Mesothelial cell of epicardium (in vitro differentiated cells): ENCODE measurements around the gene JARID2. TPM values are rescaled to one million over a fixed set of nuclear protein-coding genes. Genes with fewer than 3 reads are reported as not detected.

Experiments
- DNase-seq, 2 experiments: peaks; one replicate each; pipeline ENCODE4 v3.0.0; 2021; ENCODE audit warnings: low spot score in 2 of 2; ENCODE audit not compliant: unreplicated experiment in 2 of 2
- H3K27ac Mint-ChIP-seq: 2 replicates; pipeline ENCODE4 v1.8.0; 2021; ENCODE audit warnings: mixed read lengths
- H3K27me3 Mint-ChIP-seq: 2 replicates; pipeline ENCODE4 v1.8.0; 2021; ENCODE audit warnings: low read depth, mixed read lengths
- H3K36me3 Mint-ChIP-seq: 2 replicates; pipeline ENCODE4 v1.8.0; 2021; ENCODE audit warnings: mixed read lengths
- H3K4me1 Mint-ChIP-seq: 2 replicates; pipeline ENCODE4 v1.8.0; 2021; ENCODE audit warnings: mixed read lengths
- H3K4me3 Mint-ChIP-seq: 2 replicates; pipeline ENCODE4 v1.8.0; 2021; ENCODE audit warnings: mild to moderate bottlenecking, moderate library complexity, mixed read lengths
- H3K9me3 Mint-ChIP-seq: 2 replicates; pipeline ENCODE4 v1.8.0; 2021; ENCODE audit warnings: mixed read lengths
- CTCF ChIP-seq: fragments of 200-600 bp; sonication (generic); IDR thresholded peaks from one replicate; pipeline ENCODE4 v1.5.0; 2021; ENCODE audit warnings: antibody characterized with exemption; ENCODE audit not compliant: unreplicated experiment
- total RNA-seq: library from RNA; stranded (reverse); gene quantifications from 3 replicates; pipeline ENCODE4 v1.2.1, GENCODE V29; 2021

Gene JARID2
- total RNA-seq, 1 donor from 2014 or later: 35.3 TPM

GRCh38 chr6:15391500-15391899 lies 145.6 kb downstream of the JARID2 start:
- no peak for TF ChIP-seq CTCF
- H3K9me3 Mint-ChIP-seq: peaks cover 15% of the 10 kb centered on the region
- H3K36me3 Mint-ChIP-seq: peaks cover 14% of the 10 kb centered on the region
- H3K4me3 Mint-ChIP-seq: no peak overlapping the region
- H3K27me3 Mint-ChIP-seq: no peaks in the 10 kb centered on the region
- peaks cover 42% of the 10 kb centered on the region for H3K4me1 Mint-ChIP-seq
- H3K27ac Mint-ChIP-seq: peak overlapping the region; percentile 77
- no peak for DNase-seq

- Mint-ChIP-seq H3K27ac (no peak overlapping the region), H3K27me3 (no peaks in the 10 kb centered on the region), H3K4me3 (no peak overlapping the region), H3K4me1 (peaks cover 39% of the 10 kb centered on the region), H3K9me3 (peaks cover 15% of the 10 kb centered on the region), H3K36me3 (peaks cover 14% of the 10 kb centered on the region)
- no peak for TF ChIP-seq CTCF
- no peak for DNase-seq
Observed at GRCh38 chr6:15392182-15392581, 146.3 kb downstream of the JARID2 start.

DNA sequence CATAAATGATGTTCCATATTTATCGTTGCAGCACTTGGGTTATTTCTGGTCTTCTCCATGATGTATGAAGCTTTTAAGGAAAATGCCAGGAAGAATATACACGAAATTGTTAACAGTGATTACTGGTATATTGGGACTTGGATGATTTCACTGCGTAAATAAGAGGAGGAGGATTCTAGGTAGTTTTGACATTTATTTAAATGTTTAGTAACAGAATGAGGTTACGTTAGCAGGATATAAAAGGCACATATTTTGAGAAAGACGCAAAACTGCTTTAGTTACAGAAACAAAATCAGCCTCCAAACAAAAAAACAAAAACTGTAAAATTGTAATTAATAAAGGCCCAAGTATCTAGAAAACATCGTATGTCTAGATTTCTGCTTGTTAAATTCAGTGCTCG lies 147.7 kb downstream of the JARID2 start:
- H3K27me3 Mint-ChIP-seq: no peaks in the 10 kb centered on the region
- no peak for DNase-seq
- H3K27ac Mint-ChIP-seq: no peak overlapping the region
- H3K4me3 Mint-ChIP-seq: no peak overlapping the region
- H3K36me3 Mint-ChIP-seq: peaks cover 14% of the 10 kb centered on the region
- peaks cover 33% of the 10 kb centered on the region for H3K4me1 Mint-ChIP-seq
- peaks cover 15% of the 10 kb centered on the region for H3K9me3 Mint-ChIP-seq
- no peak for TF ChIP-seq CTCF

DNA sequence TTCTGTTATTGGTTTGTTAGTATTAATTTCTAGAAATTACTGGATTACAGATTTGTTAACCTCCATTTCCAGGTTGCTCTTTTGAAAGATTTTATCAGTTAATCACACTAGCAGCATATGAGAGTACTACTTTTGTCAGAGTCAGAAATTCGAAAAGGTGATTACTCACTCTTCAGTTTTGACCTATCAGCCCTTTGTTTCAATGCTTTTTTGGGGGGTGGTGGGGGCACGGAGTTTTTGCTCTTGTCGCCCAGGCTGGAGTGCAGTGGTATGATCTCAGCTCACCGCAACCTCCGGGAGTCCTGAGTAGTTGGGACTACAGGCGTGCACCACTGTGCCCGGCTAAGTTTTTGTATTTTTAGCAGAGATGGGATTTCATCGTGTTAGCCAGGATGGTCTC lies 149.2 kb downstream of the JARID2 start:
- Mint-ChIP-seq H3K36me3 (peaks cover 14% of the 10 kb centered on the region), H3K4me3 (no peak overlapping the region), H3K27me3 (no peaks in the 10 kb centered on the region), H3K9me3 (peaks cover 15% of the 10 kb centered on the region), H3K27ac (no peak overlapping the region), H3K4me1 (peaks cover 38% of the 10 kb centered on the region)
- no peak for DNase-seq
- no peak for TF ChIP-seq CTCF

DNA sequence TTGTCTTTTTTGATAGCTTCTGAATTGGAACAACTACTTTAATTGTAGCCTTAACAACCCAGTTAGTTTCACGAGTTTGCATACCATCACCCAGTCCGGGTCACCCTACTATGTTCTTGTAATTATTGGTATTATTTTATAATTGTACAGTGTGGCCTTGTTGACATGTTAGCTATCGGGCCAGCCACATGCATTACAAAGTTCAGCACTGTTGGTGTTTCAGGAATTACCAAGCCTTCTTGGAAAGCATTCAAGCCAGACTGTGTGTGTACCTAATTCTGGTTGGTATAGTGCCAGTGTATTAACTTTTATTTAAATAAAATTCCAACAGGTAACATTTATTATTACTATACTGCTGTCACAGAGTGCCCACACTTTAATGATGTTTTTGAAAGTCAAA lies 150.9 kb downstream of the JARID2 start:
- Mint-ChIP-seq H3K4me1 (peaks cover 38% of the 10 kb centered on the region), H3K9me3 (peaks cover 15% of the 10 kb centered on the region), H3K27ac (no peak overlapping the region), H3K36me3 (peaks cover 14% of the 10 kb centered on the region), H3K4me3 (no peak overlapping the region), H3K27me3 (no peaks in the 10 kb centered on the region)
- no peak for DNase-seq
- TF ChIP-seq CTCF: no peak
